Activated T-cell treated with anti-CD3 and anti-CD28 coated beads, Interleukin-2, amount 50 U/mL, for 24 hours (primary cell): Measurements from ENCODE around the gene SUPT3H.
"Not testable (repeated sequence)": the region's sequence is repeated elsewhere in the genome, so short reads cannot be mapped to it uniquely, and the experiment has no call there.

Experiments
- DNase-seq: peaks from one replicate; pipeline ENCODE4 v3.0.0-alpha.2; 2020
- H3K27ac Mint-ChIP-seq: 2 replicates; pipeline ENCODE4 v1.8.0; 2020; ENCODE audit warnings: mild to moderate bottlenecking, mixed read lengths
- H3K27me3 Mint-ChIP-seq: 2 replicates; pipeline ENCODE4 v1.8.0; 2020; ENCODE audit warnings: mixed read lengths
- H3K36me3 Mint-ChIP-seq: 2 replicates; pipeline ENCODE4 v1.8.0; 2020; ENCODE audit warnings: low read depth, mixed read lengths
- H3K4me1 Mint-ChIP-seq: 2 replicates; pipeline ENCODE4 v1.8.0; 2020; ENCODE audit warnings: low read depth, mixed read lengths
- H3K4me3 Mint-ChIP-seq: 2 replicates; pipeline ENCODE4 v1.8.0; 2020; ENCODE audit warnings: mild to moderate bottlenecking, moderate library complexity, mixed read lengths
- H3K9me3 Mint-ChIP-seq: 2 replicates; pipeline ENCODE4 v1.8.0; 2020; ENCODE audit warnings: mixed read lengths

Gene SUPT3H

DNA sequence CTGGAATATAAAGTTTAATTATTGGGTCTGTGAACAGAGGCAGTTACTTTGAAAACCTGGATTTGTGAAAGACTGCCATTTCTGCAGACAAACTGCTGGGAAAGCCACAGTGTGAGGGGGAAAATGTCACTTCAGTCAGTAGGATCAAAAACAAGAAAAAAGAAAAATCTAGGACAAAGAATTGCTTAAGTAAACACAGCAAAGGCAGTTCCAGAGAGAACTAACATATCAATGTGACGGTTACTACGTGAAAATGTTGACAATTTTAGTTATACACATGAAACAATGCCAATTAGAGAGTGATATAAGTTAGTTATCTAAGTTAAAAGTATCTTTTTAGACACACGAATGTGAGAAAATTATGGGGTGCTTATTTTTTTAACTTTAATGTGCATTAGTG is 320.0 kb downstream of the SUPT3H start:
- DNase-seq, result no peak
- Mint-ChIP-seq H3K4me3 (no peak overlapping the region), H3K9me3 (peaks cover 12% of the 10 kb centered on the region), H3K27me3 (no peaks in the 10 kb centered on the region), H3K36me3 (peaks cover 8% of the 10 kb centered on the region), H3K4me1 (peaks cover 10% of the 10 kb centered on the region), H3K27ac (no peak overlapping the region)

DNA sequence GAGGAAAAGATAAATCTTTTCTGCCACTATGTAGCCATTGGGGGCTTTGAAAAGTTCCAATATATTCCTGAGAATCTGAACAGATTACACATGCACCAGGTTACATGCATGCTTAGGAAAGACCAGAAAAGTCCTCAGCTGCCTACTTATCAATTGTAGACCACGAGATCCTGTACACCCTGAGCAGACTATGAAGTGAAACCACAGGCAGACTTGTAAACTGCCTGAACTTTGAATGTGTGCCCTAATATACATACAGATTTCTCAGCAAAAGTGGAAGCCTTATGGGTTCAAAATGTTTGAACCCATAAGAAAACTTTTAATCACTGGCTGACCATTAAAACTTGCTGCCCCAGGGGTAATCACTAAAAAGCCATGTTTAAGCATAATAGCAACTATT is 323.1 kb downstream of the SUPT3H start:
- Mint-ChIP-seq H3K4me1 (peaks cover 18% of the 10 kb centered on the region), H3K36me3 (no peaks in the 10 kb centered on the region), H3K4me3 (no peak overlapping the region), H3K9me3 (no peaks in the 10 kb centered on the region), H3K27ac (no peak overlapping the region), H3K27me3 (no peaks in the 10 kb centered on the region)
- no peak for DNase-seq

GRCh38 chr6:45052325-45052724 is 325.4 kb downstream of the SUPT3H start:
- DNase-seq, result no peak
- H3K4me3 Mint-ChIP-seq, result no peak overlapping the region
- no peak overlapping the region for H3K27ac Mint-ChIP-seq
- peaks cover 34% of the 10 kb centered on the region for H3K4me1 Mint-ChIP-seq
- H3K9me3 Mint-ChIP-seq, result peaks cover 3% of the 10 kb centered on the region
- H3K27me3 Mint-ChIP-seq, result no peaks in the 10 kb centered on the region
- peaks cover 4% of the 10 kb centered on the region for H3K36me3 Mint-ChIP-seq

DNA sequence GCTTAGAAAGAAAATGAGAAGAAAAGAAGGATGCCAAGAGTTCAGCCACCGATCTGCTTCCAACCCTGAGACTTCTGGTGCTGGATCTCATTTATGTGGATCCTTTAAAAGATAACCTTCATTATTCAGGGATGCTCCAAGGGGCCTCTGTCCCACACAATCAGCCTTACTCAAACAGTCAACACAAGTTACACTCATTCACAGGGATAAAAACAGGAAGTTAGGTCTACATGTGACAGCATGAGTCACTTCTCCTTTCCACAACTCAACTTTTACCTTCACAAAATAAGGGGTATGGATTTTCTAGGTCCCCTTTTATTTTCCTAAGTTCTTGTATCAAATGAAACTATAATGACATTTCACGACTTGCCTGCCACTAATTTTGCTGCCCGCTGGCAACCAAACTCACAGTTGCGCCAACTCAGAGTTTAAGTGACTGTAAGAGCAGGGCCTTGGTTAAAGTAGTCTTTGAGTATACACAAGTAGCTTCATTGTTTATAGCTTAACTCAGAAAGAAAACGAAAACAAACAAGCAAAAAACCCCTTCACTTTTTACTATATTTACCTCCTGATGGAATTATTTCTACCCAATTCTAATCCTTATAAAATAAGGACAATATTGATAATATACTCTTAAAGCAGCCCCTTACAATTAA is 328.4 kb downstream of the SUPT3H start:
- H3K27me3 Mint-ChIP-seq, result no peaks in the 10 kb centered on the region
- H3K9me3 Mint-ChIP-seq, result peaks cover 3% of the 10 kb centered on the region
- no peak overlapping the region for H3K4me3 Mint-ChIP-seq
- peaks cover 47% of the 10 kb centered on the region for H3K4me1 Mint-ChIP-seq
- H3K27ac Mint-ChIP-seq, result peak overlapping the region; percentile 9
- peaks cover 4% of the 10 kb centered on the region for H3K36me3 Mint-ChIP-seq
- DNase-seq, result no peak

- Mint-ChIP-seq H3K9me3 (peaks cover 3% of the 10 kb centered on the region), H3K36me3 (peaks cover 4% of the 10 kb centered on the region), H3K27ac (no peak overlapping the region), H3K4me3 (no peak overlapping the region), H3K4me1 (peaks cover 48% of the 10 kb centered on the region), H3K27me3 (no peaks in the 10 kb centered on the region)
- DNase-seq, result no peak
These were observed 330.2 kb downstream of the SUPT3H start for GRCh38 chr6:45047573-45047972.

GRCh38 chr6:45045253-45045601 is 332.5 kb downstream of the SUPT3H start:
- Mint-ChIP-seq H3K4me3 (no peak overlapping the region), H3K27ac (no peak overlapping the region), H3K9me3 (peaks cover 3% of the 10 kb centered on the region), H3K36me3 (peaks cover 4% of the 10 kb centered on the region), H3K27me3 (no peaks in the 10 kb centered on the region), H3K4me1 (peaks cover 46% of the 10 kb centered on the region)
- no peak for DNase-seq

GRCh38 chr6:45044510-45045252 is 333.1 kb downstream of the SUPT3H start:
- H3K9me3 Mint-ChIP-seq, result peaks cover 3% of the 10 kb centered on the region

GRCh38 chr6:45044086-45044485 is 333.6 kb downstream of the SUPT3H start:
- Mint-ChIP-seq H3K4me3 (no peak overlapping the region), H3K4me1 (peaks cover 35% of the 10 kb centered on the region), H3K9me3 (peaks cover 3% of the 10 kb centered on the region), H3K36me3 (peaks cover 2% of the 10 kb centered on the region), H3K27ac (no peak overlapping the region), H3K27me3 (no peaks in the 10 kb centered on the region)
- no peak for DNase-seq

More at GRCh38 chr6:45044510-45045252, 333.1 kb downstream of the SUPT3H start:
- Mint-ChIP-seq H3K27me3 (no peaks in the 10 kb centered on the region), H3K4me1 (peaks cover 41% of the 10 kb centered on the region), H3K27ac (no peak overlapping the region), H3K36me3 (peaks cover 4% of the 10 kb centered on the region), H3K4me3 (no peak overlapping the region)
- no peak for DNase-seq

DNA sequence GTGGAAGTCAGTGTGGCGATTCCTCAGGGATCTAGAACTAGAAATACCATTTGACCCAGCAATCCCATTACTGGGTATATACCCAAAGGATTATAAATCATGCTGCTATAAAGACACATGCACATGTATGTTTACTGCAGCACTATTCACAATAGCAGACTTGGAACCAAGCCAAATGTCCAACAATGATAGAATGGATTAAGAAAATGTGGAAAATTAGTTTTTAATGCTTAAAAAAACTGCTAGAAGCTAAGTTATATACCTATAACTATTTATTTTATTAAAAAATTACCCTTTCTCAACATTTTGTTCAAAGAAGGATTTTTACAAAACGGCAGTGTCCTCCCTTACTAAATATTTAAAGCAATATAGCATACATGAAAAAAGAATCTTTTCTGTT is 335.1 kb downstream of the SUPT3H start:
- DNase-seq, H3K36me3 Mint-ChIP-seq, H3K27me3 Mint-ChIP-seq, H3K4me3 Mint-ChIP-seq, H3K27ac Mint-ChIP-seq, H3K9me3 Mint-ChIP-seq: not testable (repeated sequence)
- H3K4me1 Mint-ChIP-seq, result peaks cover 25% of the 10 kb centered on the region

GRCh38 chr6:45038226-45038625 is 339.5 kb downstream of the SUPT3H start:
- DNase-seq, result no peak
- peaks cover 2% of the 10 kb centered on the region for H3K4me1 Mint-ChIP-seq
- no peak overlapping the region for H3K4me3 Mint-ChIP-seq
- H3K27me3 Mint-ChIP-seq, result no peaks in the 10 kb centered on the region
- H3K27ac Mint-ChIP-seq, result no peak overlapping the region
- H3K36me3 Mint-ChIP-seq, result no peaks in the 10 kb centered on the region
- no peaks in the 10 kb centered on the region for H3K9me3 Mint-ChIP-seq

GRCh38 chr6:45036103-45036502 is 341.6 kb downstream of the SUPT3H start:
- no peak overlapping the region for H3K4me3 Mint-ChIP-seq
- no peak for DNase-seq
- H3K36me3 Mint-ChIP-seq, result no peaks in the 10 kb centered on the region
- no peaks in the 10 kb centered on the region for H3K9me3 Mint-ChIP-seq
- no peak overlapping the region for H3K27ac Mint-ChIP-seq
- H3K4me1 Mint-ChIP-seq, result peaks cover 3% of the 10 kb centered on the region
- no peaks in the 10 kb centered on the region for H3K27me3 Mint-ChIP-seq

GRCh38 chr6:45032426-45032825 is 345.3 kb downstream of the SUPT3H start:
- H3K36me3 Mint-ChIP-seq, result peaks cover 6% of the 10 kb centered on the region
- H3K9me3 Mint-ChIP-seq, result peaks cover 12% of the 10 kb centered on the region
- no peak overlapping the region for H3K4me3 Mint-ChIP-seq

GRCh38 chr6:45031601-45032000 is 346.1 kb downstream of the SUPT3H start:
- Mint-ChIP-seq H3K27ac (no peak overlapping the region), H3K9me3 (peaks cover 15% of the 10 kb centered on the region), H3K36me3 (peaks cover 9% of the 10 kb centered on the region), H3K27me3 (no peaks in the 10 kb centered on the region), H3K4me1 (peaks cover 1% of the 10 kb centered on the region), H3K4me3 (no peak overlapping the region)
- DNase-seq, result no peak

More at GRCh38 chr6:45032426-45032825, 345.3 kb downstream of the SUPT3H start:
- no peak overlapping the region for H3K27ac Mint-ChIP-seq
- H3K27me3 Mint-ChIP-seq, result no peaks in the 10 kb centered on the region
- DNase-seq, result no peak
- peaks cover 1% of the 10 kb centered on the region for H3K4me1 Mint-ChIP-seq

DNA sequence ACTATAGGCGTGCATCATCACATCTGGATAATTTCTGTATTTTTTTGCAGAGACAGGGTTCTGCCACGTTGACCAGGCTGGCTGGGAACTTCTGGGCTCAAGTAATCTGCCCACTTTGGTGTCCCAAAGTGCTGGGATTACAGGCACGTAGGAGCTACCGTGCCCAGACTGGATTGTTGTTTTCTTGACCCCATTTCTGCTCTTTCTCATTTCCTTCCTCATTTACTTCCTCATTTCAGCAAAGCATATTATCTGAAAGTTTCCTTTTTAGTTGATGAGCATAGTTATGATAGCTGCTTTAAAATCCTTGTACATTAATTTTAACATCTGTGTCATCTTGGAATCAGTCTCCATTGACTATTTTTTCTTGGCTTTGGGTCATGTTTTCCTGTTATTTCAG is 350.6 kb downstream of the SUPT3H start:
- H3K27ac Mint-ChIP-seq, result no peak overlapping the region
- peaks cover 25% of the 10 kb centered on the region for H3K9me3 Mint-ChIP-seq
- peaks cover 14% of the 10 kb centered on the region for H3K36me3 Mint-ChIP-seq
- DNase-seq, result no peak
- no peak overlapping the region for H3K4me3 Mint-ChIP-seq
- H3K4me1 Mint-ChIP-seq, result peaks cover 8% of the 10 kb centered on the region
- no peaks in the 10 kb centered on the region for H3K27me3 Mint-ChIP-seq

- Mint-ChIP-seq H3K27me3 (no peaks in the 10 kb centered on the region), H3K36me3 (peaks cover 14% of the 10 kb centered on the region), H3K9me3 (peaks cover 25% of the 10 kb centered on the region), H3K27ac (no peak overlapping the region), H3K4me1 (peaks cover 17% of the 10 kb centered on the region), H3K4me3 (no peak overlapping the region)
- DNase-seq, result no peak
These were observed 351.7 kb downstream of the SUPT3H start for GRCh38 chr6:45026003-45026516.
